Measurements from ENCODE around the gene ABCC5. TPM values are rescaled to one million over a fixed set of nuclear protein-coding genes. Genes with fewer than 3 reads are reported as not detected.

Gene ABCC5
- 51.1 TPM for polyA plus RNA-seq (2013, experiment 1 of 4)
- polyA plus RNA-seq (2013, experiment 2 of 4), result 55.4 TPM
- polyA plus RNA-seq (2013, experiment 3 of 4), result 35.2 TPM
- 40.1 TPM for polyA plus RNA-seq (2013, experiment 4 of 4)

DNA sequence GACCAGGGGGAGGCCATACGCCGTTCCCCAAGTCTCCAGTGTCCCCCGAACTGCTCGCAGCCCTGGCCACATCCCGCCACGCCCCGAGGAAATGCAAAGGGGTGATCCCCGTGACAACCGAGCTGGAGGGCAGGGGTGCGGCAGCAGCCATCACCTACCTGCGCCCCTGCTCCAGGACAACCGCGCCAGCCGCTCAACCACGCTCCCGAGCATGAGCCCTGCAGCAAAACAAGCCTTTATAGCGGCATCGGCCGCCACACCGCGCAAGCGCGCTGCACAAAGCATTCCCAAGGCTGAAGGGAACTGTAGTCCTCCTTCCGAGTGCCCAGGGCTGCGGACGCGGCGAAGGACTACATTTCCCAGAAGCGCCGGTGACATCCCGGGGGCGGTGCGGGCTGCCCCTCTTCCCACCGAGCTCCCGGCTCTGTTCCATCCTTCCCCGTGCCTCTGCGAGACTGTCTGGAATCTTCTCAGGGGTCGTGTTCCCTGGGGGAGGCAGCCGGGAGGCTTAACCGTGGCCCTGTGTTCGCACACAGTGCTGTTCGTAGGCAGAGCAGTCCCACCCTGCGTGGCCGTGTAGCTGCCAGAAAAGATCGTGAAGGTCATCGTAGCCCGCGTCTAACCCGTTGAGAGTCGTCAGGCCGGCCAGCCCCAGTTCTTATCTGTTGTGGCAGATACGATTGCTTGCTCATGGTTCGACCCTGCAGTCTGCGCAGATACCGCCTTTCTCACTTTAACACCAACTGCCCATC, at the start of gene ABCC5:
Gene ABCC5, minus strand, starts transcription at position 213 of the 752 bp plus-strand sequence. CDS start 3,492 bp downstream, outside the sequence.
- peaks cover 8% of the 10 kb centered on the region for H3K4me1 ChIP-seq (ENCODE audit: control insufficient read depth, insufficient read depth, low read length)
- peaks cover 5% of the 10 kb centered on the region for H3K36me3 ChIP-seq (ENCODE audit: control insufficient read depth, insufficient read depth, low read length)
- no peaks in the 10 kb centered on the region for H3K9me3 ChIP-seq (ENCODE audit: control insufficient read depth, low read length)
- WGBS, 2 experiments, result 2% methylated on average over 55 of the region's 55 CpGs
- peak within 1 kb of the TSS; percentile 99 for H3K4me3 ChIP-seq (ENCODE audit: insufficient read depth, low read depth, low read length)
- peak within 1 kb of the TSS; percentile 79 for H3K27ac ChIP-seq (ENCODE audit: insufficient read depth, low read depth, low read length, poor library complexity, severe bottlenecking)
- no peaks in the 10 kb centered on the region for H3K27me3 ChIP-seq (ENCODE audit: control insufficient read depth, insufficient read depth, low read length, poor library complexity, severe bottlenecking)

DNA sequence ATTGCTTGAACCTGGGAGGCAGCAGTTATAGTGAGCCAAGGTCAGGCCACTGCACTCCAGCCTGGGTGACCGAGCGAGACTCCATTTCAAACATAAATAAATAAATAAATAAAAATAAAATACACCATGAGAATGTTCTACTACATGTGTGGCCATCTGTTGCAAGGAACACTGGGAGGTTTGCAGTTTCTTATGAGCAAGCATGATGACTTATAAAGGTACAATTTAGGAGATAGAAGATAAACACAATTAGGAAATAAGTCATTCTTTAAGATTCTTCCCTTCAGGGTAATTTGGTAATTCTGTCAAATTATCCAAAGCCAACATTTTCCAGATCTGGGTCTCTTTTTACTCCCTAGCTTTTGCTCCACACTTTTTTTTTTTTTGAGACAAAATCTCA, 48.5 kb upstream of the ABCC5 start:
- Histone ChIP-seq H3K27me3 (ENCODE audit: control insufficient read depth, insufficient read depth, low read length, poor library complexity, severe bottlenecking) (no peaks in the 10 kb centered on the region), H3K4me3 (ENCODE audit: insufficient read depth, low read depth, low read length) (no peak overlapping the region), H3K27ac (ENCODE audit: insufficient read depth, low read depth, low read length, poor library complexity, severe bottlenecking) (no peak overlapping the region), H3K9me3 (ENCODE audit: control insufficient read depth, low read length) (peaks cover 2% of the 10 kb centered on the region), H3K4me1 (ENCODE audit: control insufficient read depth, insufficient read depth, low read length) (no peaks in the 10 kb centered on the region), H3K36me3 (ENCODE audit: control insufficient read depth, insufficient read depth, low read length) (no peaks in the 10 kb centered on the region)
- WGBS, 2 experiments, result 80% methylated on average over 1 of the region's 2 CpGs; no CpG with 5 or more reads in 1 of the 2 experiments

DNA sequence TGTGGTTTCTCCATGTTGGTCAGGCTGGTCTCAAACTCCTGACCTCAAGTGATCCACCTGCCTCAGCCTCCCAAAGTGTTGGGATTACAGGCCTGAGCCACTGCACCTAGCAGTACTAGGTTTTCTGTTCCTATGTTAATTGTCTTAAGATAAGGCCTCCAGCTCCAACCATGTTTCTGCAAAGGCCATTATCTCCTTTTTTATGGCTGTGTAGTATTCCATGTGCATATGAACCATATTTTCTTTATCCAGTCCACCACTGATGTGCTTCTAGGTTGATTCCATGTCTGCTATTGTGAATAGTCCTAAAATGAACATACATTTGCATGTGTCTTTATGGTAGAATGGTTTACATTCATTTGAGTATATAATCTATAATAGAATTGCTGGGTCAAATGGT, 45.0 kb upstream of the ABCC5 start:
- no peaks in the 10 kb centered on the region for H3K9me3 ChIP-seq (ENCODE audit: control insufficient read depth, low read length)
- H3K36me3 ChIP-seq (ENCODE audit: control insufficient read depth, insufficient read depth, low read length), result no peaks in the 10 kb centered on the region
- H3K27ac ChIP-seq (ENCODE audit: insufficient read depth, low read depth, low read length, poor library complexity, severe bottlenecking), result no peak overlapping the region
- no peak overlapping the region for H3K4me3 ChIP-seq (ENCODE audit: insufficient read depth, low read depth, low read length)
- no peaks in the 10 kb centered on the region for H3K27me3 ChIP-seq (ENCODE audit: control insufficient read depth, insufficient read depth, low read length, poor library complexity, severe bottlenecking)
- no peaks in the 10 kb centered on the region for H3K4me1 ChIP-seq (ENCODE audit: control insufficient read depth, insufficient read depth, low read length)

DNA sequence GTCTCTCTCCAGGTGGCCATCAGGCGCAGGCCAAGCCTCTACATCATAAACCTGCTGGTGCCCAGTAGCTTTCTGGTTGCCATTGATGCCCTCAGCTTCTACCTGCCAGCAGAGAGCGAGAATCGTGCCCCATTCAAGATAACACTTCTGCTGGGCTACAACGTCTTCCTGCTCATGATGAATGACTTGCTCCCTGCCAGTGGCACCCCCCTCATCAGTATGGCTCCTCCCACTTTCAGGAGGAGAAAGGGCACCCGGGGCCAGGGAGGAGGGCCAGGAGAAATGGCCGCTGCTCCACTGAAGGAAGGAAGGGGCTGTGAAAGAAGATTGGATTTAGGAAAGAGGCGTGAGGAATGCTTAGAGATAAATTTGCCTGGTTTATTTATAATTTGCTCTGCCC, 41.7 kb upstream of the ABCC5 start:
- Histone ChIP-seq H3K4me1 (ENCODE audit: control insufficient read depth, insufficient read depth, low read length) (no peaks in the 10 kb centered on the region), H3K9me3 (ENCODE audit: control insufficient read depth, low read length) (no peaks in the 10 kb centered on the region), H3K27me3 (ENCODE audit: control insufficient read depth, insufficient read depth, low read length, poor library complexity, severe bottlenecking) (no peaks in the 10 kb centered on the region), H3K36me3 (ENCODE audit: control insufficient read depth, insufficient read depth, low read length) (no peaks in the 10 kb centered on the region), H3K4me3 (ENCODE audit: insufficient read depth, low read depth, low read length) (no peak overlapping the region), H3K27ac (ENCODE audit: insufficient read depth, low read depth, low read length, poor library complexity, severe bottlenecking) (no peak overlapping the region)
- WGBS, 2 experiments, result 79 to 82% methylated on average over 7 of the region's 7 CpGs

DNA sequence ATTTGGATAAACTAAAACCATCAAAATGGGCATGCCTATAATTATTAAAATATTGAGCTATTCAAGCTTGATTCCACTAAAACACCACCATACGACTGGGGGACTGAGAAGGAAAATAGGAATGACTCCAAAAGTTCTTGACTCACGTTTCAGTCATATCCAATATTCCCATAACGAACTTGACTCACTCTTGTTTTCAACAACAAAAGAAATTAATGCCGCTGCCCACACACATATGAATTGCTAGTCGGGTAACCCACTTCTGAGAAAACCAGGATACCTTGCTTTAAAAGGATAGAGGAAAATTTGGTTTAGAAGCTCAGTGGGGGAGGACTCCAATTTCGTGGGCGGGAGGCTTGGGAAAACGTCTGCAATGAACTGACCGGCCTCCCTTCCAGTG, 40.3 kb upstream of the ABCC5 start:
- Histone ChIP-seq H3K27me3 (ENCODE audit: control insufficient read depth, insufficient read depth, low read length, poor library complexity, severe bottlenecking) (no peaks in the 10 kb centered on the region), H3K9me3 (ENCODE audit: control insufficient read depth, low read length) (no peaks in the 10 kb centered on the region), H3K4me3 (ENCODE audit: insufficient read depth, low read depth, low read length) (no peak overlapping the region), H3K4me1 (ENCODE audit: control insufficient read depth, insufficient read depth, low read length) (no peaks in the 10 kb centered on the region), H3K27ac (ENCODE audit: insufficient read depth, low read depth, low read length, poor library complexity, severe bottlenecking) (no peak overlapping the region), H3K36me3 (ENCODE audit: control insufficient read depth, insufficient read depth, low read length) (no peaks in the 10 kb centered on the region)
- 83 to 85% methylated on average over 9 of the region's 9 CpGs for WGBS, 2 experiments

DNA sequence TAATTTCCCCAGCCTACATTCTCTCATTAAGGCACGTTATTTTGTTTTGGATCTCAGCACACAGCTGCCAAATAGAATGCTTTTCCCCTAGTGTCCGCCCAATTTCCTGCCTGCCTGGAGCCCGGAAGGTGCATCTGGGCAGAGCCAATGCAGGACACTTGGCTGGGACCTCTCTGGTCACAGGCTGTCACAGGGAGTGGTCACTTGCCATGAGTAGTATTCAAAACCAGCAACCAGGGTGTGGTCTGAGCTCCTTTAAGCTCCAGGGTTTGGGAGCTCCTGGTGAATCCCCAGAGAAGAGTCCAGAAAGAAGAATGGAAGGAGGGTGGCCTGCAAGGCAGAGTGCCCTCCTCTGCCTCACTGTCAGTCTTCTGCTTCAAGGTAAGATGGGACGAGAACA, 35.1 kb upstream of the ABCC5 start, which contains the start of gene HTR3C:
Gene HTR3C, plus strand, starts transcription at position 281 of the 400 bp plus-strand sequence. Its CDS starts 34 bp downstream, at position 315.
- no peaks in the 10 kb centered on the region for H3K27me3 ChIP-seq (ENCODE audit: control insufficient read depth, insufficient read depth, low read length, poor library complexity, severe bottlenecking)
- no peaks in the 10 kb centered on the region for H3K36me3 ChIP-seq (ENCODE audit: control insufficient read depth, insufficient read depth, low read length)
- no peaks in the 10 kb centered on the region for H3K4me1 ChIP-seq (ENCODE audit: control insufficient read depth, insufficient read depth, low read length)
- H3K27ac ChIP-seq (ENCODE audit: insufficient read depth, low read depth, low read length, poor library complexity, severe bottlenecking), result no peak within 1 kb of the TSS
- WGBS, 2 experiments, result 91% methylated on average over 4 of the region's 4 CpGs
- no peaks in the 10 kb centered on the region for H3K9me3 ChIP-seq (ENCODE audit: control insufficient read depth, low read length)
- no peak within 1 kb of the TSS for H3K4me3 ChIP-seq (ENCODE audit: insufficient read depth, low read depth, low read length)

DNA sequence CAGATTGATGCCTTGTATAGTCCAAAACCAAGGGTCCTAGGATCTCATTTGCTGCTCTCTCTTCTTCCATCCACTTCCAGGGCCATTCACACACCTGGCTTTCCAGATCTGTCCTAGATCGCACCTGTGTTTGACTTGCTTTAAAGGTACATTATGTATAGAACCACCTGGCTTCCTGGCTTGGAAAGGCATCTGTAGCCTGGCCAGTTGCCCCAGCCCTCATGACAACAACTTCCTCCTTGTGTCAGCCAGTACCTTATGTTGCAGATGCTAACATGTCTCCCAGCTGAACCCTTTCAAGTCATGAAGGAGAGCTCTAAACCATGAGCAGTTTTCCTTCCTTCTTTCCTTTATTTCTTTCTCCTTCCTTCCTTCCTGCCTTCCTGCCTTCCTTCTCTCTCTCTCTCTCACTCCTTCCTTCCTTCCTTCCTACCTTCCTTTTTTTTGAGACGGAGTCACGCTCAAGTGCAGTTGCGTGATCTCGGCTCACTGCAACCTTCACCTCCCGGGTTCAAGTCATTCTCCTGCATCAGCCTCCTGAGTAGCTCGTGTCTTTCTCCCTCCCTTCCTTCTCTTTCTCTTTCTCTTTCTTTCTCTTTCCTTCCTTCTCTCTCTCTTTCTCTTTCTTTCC, 32.6 kb upstream of the ABCC5 start:
- Histone ChIP-seq H3K27ac (ENCODE audit: insufficient read depth, low read depth, low read length, poor library complexity, severe bottlenecking) (no peak overlapping the region), H3K36me3 (ENCODE audit: control insufficient read depth, insufficient read depth, low read length) (no peaks in the 10 kb centered on the region), H3K27me3 (ENCODE audit: control insufficient read depth, insufficient read depth, low read length, poor library complexity, severe bottlenecking) (no peaks in the 10 kb centered on the region), H3K4me3 (ENCODE audit: insufficient read depth, low read depth, low read length) (no peak overlapping the region), H3K9me3 (ENCODE audit: control insufficient read depth, low read length) (no peaks in the 10 kb centered on the region), H3K4me1 (ENCODE audit: control insufficient read depth, insufficient read depth, low read length) (no peaks in the 10 kb centered on the region)
- WGBS, 2 experiments, result 89 to 91% methylated on average over 7 of the region's 7 CpGs

DNA sequence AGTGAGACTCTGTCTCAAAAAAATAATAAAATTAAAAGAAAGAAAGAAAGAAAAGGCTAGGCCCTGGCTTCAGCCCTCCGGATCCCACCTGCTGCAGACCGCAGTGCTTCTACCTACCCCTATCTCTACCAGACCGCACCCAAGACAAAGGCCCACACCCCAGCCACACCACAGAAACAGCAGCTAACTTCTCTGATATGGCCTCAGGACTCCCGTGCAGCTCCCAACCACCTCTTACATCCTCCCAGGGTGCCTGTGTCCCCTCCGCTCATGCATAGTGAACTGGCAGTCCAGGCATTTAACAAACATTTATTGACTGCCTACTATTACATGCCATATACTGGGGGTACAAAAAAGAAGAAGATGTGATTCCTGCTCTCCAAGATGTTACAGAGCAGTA, 28.3 kb upstream of the ABCC5 start:
- Histone ChIP-seq H3K4me1 (ENCODE audit: control insufficient read depth, insufficient read depth, low read length) (no peaks in the 10 kb centered on the region), H3K27ac (ENCODE audit: insufficient read depth, low read depth, low read length, poor library complexity, severe bottlenecking) (no peak overlapping the region), H3K27me3 (ENCODE audit: control insufficient read depth, insufficient read depth, low read length, poor library complexity, severe bottlenecking) (no peaks in the 10 kb centered on the region), H3K4me3 (ENCODE audit: insufficient read depth, low read depth, low read length) (no peak overlapping the region), H3K9me3 (ENCODE audit: control insufficient read depth, low read length) (no peaks in the 10 kb centered on the region), H3K36me3 (ENCODE audit: control insufficient read depth, insufficient read depth, low read length) (no peaks in the 10 kb centered on the region)
- 96 to 97% methylated on average over 5 of the region's 5 CpGs for WGBS, 2 experiments

DNA sequence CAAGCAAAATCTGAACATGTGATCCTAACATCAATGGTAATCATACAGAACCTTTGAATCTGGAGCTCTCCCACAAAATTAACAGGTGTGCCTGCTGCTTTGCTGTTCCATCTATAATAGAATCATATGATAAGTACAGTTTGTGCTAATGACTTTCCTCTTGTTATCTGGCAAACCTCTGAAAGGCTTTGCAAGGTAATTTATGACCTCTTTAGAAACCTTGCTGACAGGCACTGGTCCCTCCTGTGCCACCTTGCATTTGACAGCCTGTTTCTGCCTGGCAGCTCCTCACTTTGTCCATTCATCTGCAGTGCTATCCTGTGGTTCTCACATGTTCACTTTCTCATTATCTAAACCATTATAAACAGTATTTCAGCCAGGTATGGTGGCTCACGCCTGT, 24.9 kb upstream of the ABCC5 start:
- 91 to 92% methylated on average over 1 of the region's 1 CpG for WGBS, 2 experiments
- no peaks in the 10 kb centered on the region for H3K27me3 ChIP-seq (ENCODE audit: control insufficient read depth, insufficient read depth, low read length, poor library complexity, severe bottlenecking)
- H3K4me3 ChIP-seq (ENCODE audit: insufficient read depth, low read depth, low read length), result no peak overlapping the region
- no peaks in the 10 kb centered on the region for H3K9me3 ChIP-seq (ENCODE audit: control insufficient read depth, low read length)
- H3K27ac ChIP-seq (ENCODE audit: insufficient read depth, low read depth, low read length, poor library complexity, severe bottlenecking), result no peak overlapping the region
- H3K36me3 ChIP-seq (ENCODE audit: control insufficient read depth, insufficient read depth, low read length), result no peaks in the 10 kb centered on the region
- H3K4me1 ChIP-seq (ENCODE audit: control insufficient read depth, insufficient read depth, low read length), result no peaks in the 10 kb centered on the region

DNA sequence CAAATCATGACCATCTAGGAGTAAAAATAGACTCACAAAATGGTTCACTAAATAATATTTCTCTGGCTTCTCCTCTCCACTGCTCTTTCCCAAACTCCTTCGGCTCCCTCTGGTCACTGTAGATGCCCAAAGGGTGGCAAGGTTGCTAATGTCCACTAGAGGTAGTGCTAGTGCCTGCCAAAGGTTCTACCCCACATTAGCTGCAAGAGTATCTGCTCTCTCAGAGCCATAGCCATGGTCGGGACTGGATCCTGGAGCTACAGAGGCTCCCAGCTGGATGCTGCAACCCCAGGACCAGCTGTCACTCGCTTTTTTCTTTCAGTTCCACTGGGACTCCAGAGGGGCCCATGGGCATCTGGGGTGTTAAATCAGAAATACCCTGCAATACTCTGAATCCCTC, 22.3 kb upstream of the ABCC5 start:
- no peaks in the 10 kb centered on the region for H3K4me1 ChIP-seq (ENCODE audit: control insufficient read depth, insufficient read depth, low read length)
- 48 to 52% methylated on average over 3 of the region's 3 CpGs for WGBS, 2 experiments
- no peak overlapping the region for H3K27ac ChIP-seq (ENCODE audit: insufficient read depth, low read depth, low read length, poor library complexity, severe bottlenecking)
- H3K9me3 ChIP-seq (ENCODE audit: control insufficient read depth, low read length), result no peaks in the 10 kb centered on the region
- no peaks in the 10 kb centered on the region for H3K36me3 ChIP-seq (ENCODE audit: control insufficient read depth, insufficient read depth, low read length)
- H3K4me3 ChIP-seq (ENCODE audit: insufficient read depth, low read depth, low read length), result no peak overlapping the region
- H3K27me3 ChIP-seq (ENCODE audit: control insufficient read depth, insufficient read depth, low read length, poor library complexity, severe bottlenecking), result no peaks in the 10 kb centered on the region
